GM18868 (cell line): Measurements from ENCODE around the gene KIAA2012.
A peak's percentile ranks its signal among the peaks of the same experiment; 100 is the strongest.

Source experiments
- ATAC-seq: cut with Tn5 transposase; IDR thresholded peaks from one replicate; pipeline ENCODE4 v1.9.1; 2021; ENCODE audit warnings: mild to moderate bottlenecking, moderate library complexity; ENCODE audit not compliant: unreplicated experiment

KIAA2012 gene

GRCh38 chr2:202042444-202042843 is 30.6 kb upstream of the KIAA2012 start:
- ATAC-seq: no peak

GRCh38 chr2:202043475-202043874 is 29.6 kb upstream of the KIAA2012 start:
- peak; percentile 45 for ATAC-seq

- no peak for ATAC-seq
Observed at GRCh38 chr2:202044777-202045176, 28.3 kb upstream of the KIAA2012 start.

GRCh38 chr2:202046572-202046971 is 26.5 kb upstream of the KIAA2012 start:
- no peak for ATAC-seq

DNA sequence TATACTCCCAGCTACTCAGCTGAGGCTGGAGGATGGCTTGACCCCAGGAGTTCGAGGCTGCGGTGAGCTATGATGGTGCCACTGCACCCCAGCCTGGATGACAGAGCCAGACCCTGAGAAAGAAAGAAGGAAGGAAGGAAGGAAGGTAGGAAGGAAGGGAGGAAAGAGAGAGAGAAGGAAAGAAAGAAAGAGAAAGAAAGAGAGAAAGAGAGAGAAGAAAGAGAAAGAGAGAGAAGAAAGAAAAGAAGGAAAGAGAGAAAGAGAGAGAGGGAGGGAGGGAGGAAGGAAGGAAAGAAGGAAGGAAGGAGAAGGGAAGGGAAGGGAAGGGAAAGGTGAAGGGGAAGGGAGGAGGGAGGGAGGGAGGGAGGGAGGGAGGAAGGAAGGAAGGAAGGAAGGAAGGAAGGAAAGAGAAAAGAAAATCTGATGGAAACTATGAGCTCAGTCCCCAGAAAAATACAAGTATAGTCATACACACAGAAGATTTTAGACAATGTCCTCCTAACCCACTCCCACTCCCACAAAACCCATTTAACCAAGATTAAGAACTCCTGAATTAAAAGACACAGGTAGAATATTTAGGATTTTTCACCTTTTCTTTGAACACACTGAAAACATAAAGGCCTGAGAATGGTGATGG is 23.8 kb upstream of the KIAA2012 start:
- no peak for ATAC-seq

- no peak for ATAC-seq
Observed at GRCh38 chr2:202049840-202050239, 23.2 kb upstream of the KIAA2012 start.

GRCh38 chr2:202050652-202051051 is 22.4 kb upstream of the KIAA2012 start:
- no peak for ATAC-seq

GRCh38 chr2:202051499-202052161 is 21.4 kb upstream of the KIAA2012 start:
- ATAC-seq: no peak

DNA sequence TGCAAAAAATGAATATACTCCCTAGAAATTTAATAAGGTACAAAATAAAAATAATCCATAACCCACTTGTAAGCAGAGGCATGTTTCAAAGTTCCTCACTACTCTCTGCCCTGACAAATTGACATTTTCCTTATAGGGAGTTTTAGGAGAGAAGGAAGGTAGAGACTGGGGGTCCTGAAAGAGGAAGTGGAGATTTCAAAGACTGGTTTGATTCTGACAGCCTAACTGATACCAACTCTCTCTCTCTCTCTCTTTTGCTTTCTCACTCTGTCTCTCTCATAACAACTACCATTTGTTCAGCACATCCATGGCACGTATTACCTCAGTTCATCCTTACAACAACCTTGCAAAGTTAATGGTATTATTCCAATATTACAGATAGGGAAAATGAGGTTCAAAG is 20.8 kb upstream of the KIAA2012 start:
- ATAC-seq: no peak

- ATAC-seq: no peak
Observed at GRCh38 chr2:202054679-202055078, 18.4 kb upstream of the KIAA2012 start.

DNA sequence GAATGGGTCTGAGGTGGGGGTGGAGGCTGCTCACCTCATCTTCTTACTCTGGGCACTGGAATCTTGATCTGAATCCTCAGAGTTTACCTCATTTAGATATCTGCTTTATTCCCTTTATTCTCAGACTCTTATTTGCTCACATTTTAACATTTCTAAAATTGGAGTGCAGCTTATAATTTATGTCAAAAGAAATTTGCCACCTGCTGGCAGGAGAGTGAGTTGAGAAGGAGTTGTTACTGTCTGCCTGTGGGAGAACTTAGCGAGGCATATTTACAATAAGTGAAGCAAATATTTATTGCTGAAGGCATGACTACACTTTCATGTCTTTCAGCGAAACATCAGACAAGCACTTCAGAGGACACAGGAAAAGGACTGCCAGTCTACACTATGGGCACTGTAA is 16.4 kb upstream of the KIAA2012 start:
- no peak for ATAC-seq

GRCh38 chr2:202060218-202060617 is 12.8 kb upstream of the KIAA2012 start:
- ATAC-seq: no peak

GRCh38 chr2:202061695-202062094 is 11.4 kb upstream of the KIAA2012 start:
- ATAC-seq: no peak

DNA sequence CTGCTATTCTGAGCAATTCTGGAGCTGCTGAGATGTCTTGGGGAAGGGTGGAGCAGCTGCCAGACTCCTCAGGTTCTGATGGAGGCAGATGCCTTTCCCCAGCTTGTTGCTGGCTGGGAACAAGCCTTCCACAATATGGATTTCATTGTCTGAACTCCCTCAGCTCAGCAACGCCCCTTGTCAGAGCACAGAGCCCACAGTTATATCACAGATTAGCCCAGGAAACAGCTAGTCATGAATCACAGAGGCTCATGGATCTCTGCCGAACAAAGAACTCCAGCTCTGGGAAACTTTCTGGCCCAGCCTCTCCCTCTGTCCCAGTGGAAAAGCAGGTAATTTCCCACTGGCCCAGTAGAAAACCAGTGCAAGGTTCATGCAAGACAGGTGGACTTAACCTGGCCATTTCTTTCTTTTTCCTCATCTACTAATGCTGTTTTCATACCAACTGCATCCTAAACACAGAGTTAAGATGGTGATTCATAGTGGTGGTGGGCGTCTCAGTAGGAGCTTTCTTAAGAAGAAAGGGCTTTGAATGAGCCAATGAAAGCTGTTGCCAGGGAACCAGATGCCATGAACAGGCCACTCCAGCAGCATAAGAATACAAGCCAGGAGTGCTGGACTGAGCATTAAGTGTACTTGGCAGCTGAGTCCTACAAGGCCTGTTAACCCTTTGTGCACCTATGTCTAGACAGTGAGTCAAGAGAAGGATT is 8.7 kb upstream of the KIAA2012 start:
- no peak for ATAC-seq

DNA sequence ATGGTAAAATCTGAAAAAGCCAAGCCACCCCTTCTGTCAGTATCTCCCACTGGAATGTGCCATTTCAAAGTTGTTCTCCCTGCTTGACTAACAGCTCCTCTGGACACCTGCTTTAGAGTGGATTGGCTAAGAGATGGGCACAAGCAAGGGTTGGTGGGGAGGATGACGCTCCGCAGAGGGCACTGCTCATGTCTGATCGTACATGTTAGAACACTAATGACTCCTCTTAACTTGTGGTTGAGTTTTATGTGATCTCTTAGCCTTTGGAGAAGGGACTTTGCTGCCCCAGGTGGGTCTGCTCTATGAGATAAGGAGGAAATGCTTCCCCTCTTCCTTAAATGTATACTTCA is 8.2 kb upstream of the KIAA2012 start:
- no peak for ATAC-seq

- no peak for ATAC-seq
Observed at GRCh38 chr2:202065876-202066275, 7.2 kb upstream of the KIAA2012 start.

DNA sequence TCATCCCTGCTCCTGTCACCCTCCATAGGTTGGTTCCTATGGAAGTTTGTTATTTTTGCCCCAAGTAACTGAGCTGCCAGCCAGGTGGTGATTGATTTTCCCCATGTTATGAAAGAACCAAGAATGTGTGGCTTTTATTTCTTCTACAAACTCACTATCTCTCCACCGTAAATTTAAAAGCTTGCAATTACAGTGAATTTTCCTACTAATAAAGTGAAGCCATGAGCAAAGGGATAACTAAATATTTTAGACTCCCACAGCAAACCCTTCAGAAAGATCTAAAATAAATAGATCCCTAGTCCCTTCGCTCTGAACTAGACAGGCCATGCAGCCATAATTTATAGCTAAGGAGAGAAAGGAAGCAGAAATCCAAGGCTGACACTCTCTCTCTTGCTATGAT is 6.2 kb upstream of the KIAA2012 start:
- ATAC-seq: no peak

DNA sequence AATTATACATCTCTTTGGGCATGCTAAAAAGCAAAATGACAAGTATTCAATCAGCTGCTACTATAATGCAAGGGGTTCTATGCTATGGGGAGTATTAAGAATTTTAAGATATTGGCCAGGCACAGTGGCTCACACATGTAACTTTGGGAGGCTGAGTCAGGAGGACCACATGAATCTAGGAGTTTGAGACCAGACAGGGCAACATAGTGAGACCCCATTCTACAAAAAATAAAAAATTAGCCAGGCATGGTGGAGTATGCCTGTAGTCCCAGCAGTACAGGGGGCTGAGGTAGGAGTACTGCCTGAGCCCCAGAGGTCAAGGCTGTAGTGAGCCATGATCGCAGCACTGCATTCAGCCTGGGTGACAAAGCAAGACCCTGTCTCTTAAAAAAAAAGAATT is 5.5 kb upstream of the KIAA2012 start:
- ATAC-seq: no peak

- ATAC-seq: no peak
Observed at GRCh38 chr2:202069170-202070067, 3.6 kb upstream of the KIAA2012 start.

DNA sequence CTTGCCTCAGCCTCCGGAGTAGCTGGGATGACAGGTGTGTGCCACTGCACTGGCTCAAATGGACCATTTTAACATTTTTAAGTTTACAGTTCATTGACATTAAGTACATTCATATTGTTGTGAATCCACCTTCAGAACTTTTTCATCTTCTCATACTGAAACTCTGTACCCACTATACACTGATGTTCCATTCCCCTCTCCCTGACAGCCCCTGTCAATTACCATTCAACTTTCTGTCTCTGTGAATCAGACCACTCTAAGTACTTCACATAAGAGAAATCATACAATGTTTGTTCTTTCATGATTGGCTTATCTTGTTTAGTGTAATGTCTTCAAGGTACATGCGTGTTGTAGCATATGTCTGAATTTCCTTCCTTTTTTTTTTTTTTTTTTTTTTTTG is 1.9 kb upstream of the KIAA2012 start:
- ATAC-seq: peak; percentile 49

DNA sequence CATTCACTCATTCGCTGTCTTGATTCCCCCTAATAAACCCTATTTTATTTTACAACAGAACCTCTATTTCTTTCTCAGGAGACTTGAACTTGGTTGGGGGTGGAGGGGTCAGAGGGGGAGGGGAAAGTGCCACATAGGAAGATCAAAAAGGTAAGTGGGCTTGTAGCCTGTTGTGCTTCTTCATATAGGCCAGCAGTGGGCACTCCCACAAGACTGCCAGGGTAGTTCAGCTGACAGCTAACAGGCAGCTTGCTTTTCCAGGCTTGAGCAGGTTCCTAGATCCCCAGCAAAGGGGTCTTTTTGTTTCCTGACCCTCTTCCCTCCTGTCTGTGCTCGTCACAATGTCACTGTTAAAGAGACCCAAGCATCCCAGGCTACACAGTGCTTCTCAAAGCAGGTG is 829 bp upstream of the KIAA2012 start:
- no peak for ATAC-seq
